DOHH2 (cell line): ENCODE data around the gene TMEM39B.

Experiments
- H3F3A ChIP-seq: fragments of 200-600 bp; sonication (generic), shearing (Covaris generic); 2 replicates; pipeline ENCODE4 v1.6.0; 2016; ENCODE audit warnings: antibody characterized with exemption, mild to moderate bottlenecking; ENCODE audit not compliant: control insufficient read depth, insufficient read depth
- H3K27ac ChIP-seq: fragments of 200-600 bp; sonication (generic); 2 replicates; pipeline ENCODE4 v1.5.1; 2014; ENCODE audit warnings: low read depth, mild to moderate bottlenecking, low read length, moderate library complexity
- H3K27me3 ChIP-seq: fragments of 200-600 bp; sonication (generic); 2 replicates; pipeline ENCODE4 v1.6.1; 2014; ENCODE audit warnings: mild to moderate bottlenecking, low read length, mixed read lengths; ENCODE audit not compliant: control insufficient read depth
- H3K36me3 ChIP-seq: fragments of 200-600 bp; sonication (generic); 2 replicates; pipeline ENCODE4 v1.6.1; 2014; ENCODE audit warnings: mild to moderate bottlenecking, low read length, moderate library complexity, mixed read lengths; ENCODE audit not compliant: control insufficient read depth
- H3K4me1 ChIP-seq: fragments of 200-600 bp; sonication (generic); 2 replicates; pipeline ENCODE4 v1.6.1; 2014; ENCODE audit warnings: mild to moderate bottlenecking, low read length, mixed read lengths; ENCODE audit not compliant: control insufficient read depth
- H3K4me2 ChIP-seq: fragments of 200-600 bp; sonication (generic); 2 replicates; pipeline ENCODE4 v1.6.0; 2014; ENCODE audit warnings: mild to moderate bottlenecking, low read length, moderate library complexity
- H3K4me3 ChIP-seq: fragments of 200-600 bp; sonication (generic); 2 replicates; pipeline ENCODE4 v1.5.1; 2014; ENCODE audit warnings: mild to moderate bottlenecking, low read length, mixed read lengths
- H3K79me2 ChIP-seq: fragments of 200-600 bp; sonication (generic); 2 replicates; pipeline ENCODE4 v1.6.1; 2014; ENCODE audit warnings: mild to moderate bottlenecking, low read length, mixed read lengths; ENCODE audit not compliant: control insufficient read depth
- H3K9me2 ChIP-seq: fragments of 200-600 bp; sonication (generic); replicated peaks from 2 replicates; pipeline ENCODE4 v1.6.1; 2014; ENCODE audit warnings: mild to moderate bottlenecking, low read length, mixed read lengths; ENCODE audit not compliant: control insufficient read depth
- H3K9me3 ChIP-seq: fragments of 200-600 bp; sonication (generic); 2 replicates; pipeline ENCODE4 v1.6.1; 2014; ENCODE audit warnings: antibody characterized with exemption, low read length, mixed read lengths; ENCODE audit not compliant: control insufficient read depth, insufficient read depth
- H4K20me1 ChIP-seq: fragments of 200-600 bp; sonication (generic); 2 replicates; pipeline ENCODE4 v1.6.0; 2014; ENCODE audit warnings: low read depth, mild to moderate bottlenecking, antibody characterized with exemption, low read length, moderate library complexity; ENCODE audit not compliant: control insufficient read depth, insufficient read depth
- CTCF ChIP-seq: fragments of 200-600 bp; sonication (generic); IDR thresholded peaks from one replicate; pipeline ENCODE4 v1.5.1; 2014; ENCODE audit warnings: antibody characterized with exemption, mild to moderate bottlenecking, low read depth, low read length; ENCODE audit not compliant: poor library complexity, severe bottlenecking
- EZH2phosphoT487 ChIP-seq: fragments of 200-600 bp; sonication (generic); IDR thresholded peaks from 2 replicates; pipeline ENCODE4 v1.6.1; 2017; ENCODE audit warnings: borderline replicate concordance, mild to moderate bottlenecking, antibody characterized with exemption, low read length, moderate library complexity, mixed read lengths

TMEM39B gene

DNA sequence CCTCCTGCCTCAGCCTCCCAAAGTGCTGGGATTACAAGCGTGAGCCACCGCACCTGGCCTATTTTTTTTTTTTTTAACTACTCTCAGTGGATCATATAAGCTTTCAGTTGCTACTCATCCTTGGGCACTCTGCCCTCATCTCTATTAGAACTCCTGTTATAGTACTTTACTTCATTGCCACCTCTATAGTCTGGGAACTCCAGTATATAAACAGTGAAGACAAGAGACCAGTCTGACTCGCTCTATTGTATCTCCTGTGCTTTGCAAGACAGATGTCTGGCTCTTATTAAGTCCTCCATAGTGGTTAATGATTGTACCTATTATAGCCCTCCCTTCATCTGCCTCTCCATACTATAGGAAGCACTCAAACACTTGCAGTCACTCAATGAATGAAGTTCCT is 44.0 kb upstream of the TMEM39B start:
- no peaks in the 10 kb centered on the region for H3K9me2 ChIP-seq
- H3K4me3 ChIP-seq: no peak overlapping the region
- no peaks in the 10 kb centered on the region for H3K9me3 ChIP-seq
- H3K79me2 ChIP-seq: peaks cover 99% of the 10 kb centered on the region
- peaks cover 13% of the 10 kb centered on the region; the same call in 1 of the 2 replicates for H4K20me1 ChIP-seq
- H3K36me3 ChIP-seq: peaks cover 76% of the 10 kb centered on the region
- H3F3A ChIP-seq: peaks cover 5% of the 10 kb centered on the region; the same call in 1 of the 2 replicates
- H3K4me2 ChIP-seq: no peak overlapping the region
- no peak overlapping the region for H3K27ac ChIP-seq
- no peak for TF ChIP-seq EZH2phosphoT487
- peaks cover 9% of the 10 kb centered on the region; the same call in 1 of the 2 replicates for H3K4me1 ChIP-seq
- no peaks in the 10 kb centered on the region for H3K27me3 ChIP-seq

DNA sequence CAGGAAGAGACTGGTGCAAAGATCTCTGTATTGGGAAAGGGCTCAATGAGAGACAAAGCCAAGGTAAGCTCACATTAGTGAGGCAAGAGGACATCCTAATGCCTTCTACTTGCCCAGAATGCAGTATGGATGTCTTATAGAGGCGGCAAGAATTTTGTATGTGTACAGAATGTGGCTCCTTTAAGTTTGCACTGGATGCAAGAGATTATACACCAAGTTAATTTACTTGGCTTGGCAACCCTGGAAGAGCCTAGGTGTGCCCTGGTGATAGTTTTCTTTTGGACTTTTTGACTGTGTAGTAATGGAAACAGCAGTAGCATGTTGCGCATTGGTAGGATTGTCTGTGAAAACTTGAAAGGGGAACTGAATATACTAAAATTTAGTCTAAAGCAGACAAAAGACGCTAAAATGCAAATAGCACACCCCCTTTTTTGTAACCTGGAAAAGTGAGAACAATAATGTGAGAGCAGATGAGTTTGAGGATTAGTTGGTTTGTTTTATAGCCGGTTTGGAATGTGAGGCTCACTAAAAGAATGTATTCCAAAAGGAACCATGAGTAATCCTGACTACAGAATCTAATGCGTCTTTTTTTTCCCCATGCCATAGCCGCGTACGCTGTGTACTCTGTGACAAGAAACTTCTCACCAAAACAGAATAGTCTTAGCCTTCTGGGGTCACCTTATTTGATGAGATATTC is 41.0 kb upstream of the TMEM39B start:
- no peak overlapping the region for H3K4me3 ChIP-seq
- peaks cover 83% of the 10 kb centered on the region for H3K36me3 ChIP-seq
- H3K4me1 ChIP-seq: peaks cover 3% of the 10 kb centered on the region; the same call in 1 of the 2 replicates
- no peak for TF ChIP-seq EZH2phosphoT487
- TF ChIP-seq CTCF: no peak
- H3K9me2 ChIP-seq: no peaks in the 10 kb centered on the region
- no peaks in the 10 kb centered on the region for H3K27me3 ChIP-seq
- no peak overlapping the region for H3K27ac ChIP-seq
- peaks cover 5% of the 10 kb centered on the region; the same call in 1 of the 2 replicates for H4K20me1 ChIP-seq
- no peaks in the 10 kb centered on the region for H3K9me3 ChIP-seq
- H3K79me2 ChIP-seq: peaks cover 95% of the 10 kb centered on the region
- no peak overlapping the region for H3K4me2 ChIP-seq
- peaks cover 5% of the 10 kb centered on the region; the same call in 1 of the 2 replicates for H3F3A ChIP-seq

DNA sequence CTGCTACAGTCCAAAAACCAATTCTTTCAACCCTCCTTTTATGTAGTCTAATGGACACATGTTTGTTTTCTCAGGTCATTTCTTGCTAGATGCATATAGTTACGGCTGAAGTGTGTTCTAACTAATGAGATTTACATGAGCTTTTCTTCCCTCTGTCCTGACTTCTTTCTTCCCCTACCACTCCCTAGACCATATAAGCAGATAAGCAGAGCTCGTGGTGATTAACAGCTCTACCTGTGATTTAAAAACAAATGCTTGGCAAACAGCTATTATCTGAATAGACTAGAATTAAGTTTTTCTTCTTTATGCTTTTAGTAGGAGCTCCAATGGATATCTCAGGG is 40.5 kb upstream of the TMEM39B start:
- H3K4me2 ChIP-seq: no peak overlapping the region

More for the DNA sequence above, 40.5 kb upstream of the TMEM39B start:
- Histone ChIP-seq H3K36me3 (peaks cover 84% of the 10 kb centered on the region), H3K9me2 (no peaks in the 10 kb centered on the region), H3K4me1 (peaks cover 3% of the 10 kb centered on the region; the same call in 1 of the 2 replicates), H4K20me1 (0 out of 2 replicates have a peak, but pooled peaks cover 4% of the 10 kb centered on the region), H3K9me3 (no peaks in the 10 kb centered on the region), H3K27ac (no peak overlapping the region), H3F3A (peaks cover 5% of the 10 kb centered on the region; the same call in 1 of the 2 replicates), H3K79me2 (peaks cover 95% of the 10 kb centered on the region), H3K4me3 (no peak overlapping the region), H3K27me3 (no peaks in the 10 kb centered on the region)
- TF ChIP-seq CTCF (no peak), EZH2phosphoT487 (no peak)
